Liver (tissue), 9 donors: ENCODE data around the gene POLE2. TPM values are rescaled to one million over a fixed set of nuclear protein-coding genes. Genes with fewer than 3 reads are reported as not detected.

ENCODE experiments used
- DNase-seq: peaks from one replicate; pipeline ENCODE4 v3.0.0-alpha.2; 2017; ENCODE audit warnings: low spot score
- H3K27ac ChIP-seq, 2 donors: one replicate each; pipeline ENCODE4 v1.7.0; 2013; ENCODE audit warnings: inconsistent platforms in 2 of 2, low read length in 2 of 2, control low read depth in 1 of 2, low read depth in 1 of 2, mild to moderate bottlenecking in 1 of 2
- H3K27me3 ChIP-seq, 4 donors: one replicate each; pipeline versions ENCODE4 v1.6.1 to v1.7.0; 2013; ENCODE audit warnings: low read length in 3 of 4, inconsistent platforms in 1 of 4, mild to moderate bottlenecking in 1 of 4, moderate library complexity in 1 of 4; ENCODE audit not compliant: control insufficient read depth in 4 of 4, insufficient read depth in 4 of 4
- H3K36me3 ChIP-seq, 4 donors: one replicate each; pipeline versions ENCODE4 v1.6.1 to v1.7.0; 2013; ENCODE audit warnings: low read length in 3 of 4, mild to moderate bottlenecking in 3 of 4, low read depth in 1 of 4, moderate library complexity in 1 of 4; ENCODE audit not compliant: control insufficient read depth in 4 of 4, insufficient read depth in 3 of 4
- H3K4me1 ChIP-seq, 4 donors: one replicate each; pipeline versions ENCODE4 v1.6.1 to v1.7.0; 2013; ENCODE audit warnings: low read length in 3 of 4, mild to moderate bottlenecking in 3 of 4, moderate library complexity in 1 of 4; ENCODE audit not compliant: control insufficient read depth in 4 of 4, insufficient read depth in 4 of 4
- H3K4me3 ChIP-seq, 3 donors: one replicate each; pipeline versions ENCODE4 v1.6.1 to v1.7.0; 2013; ENCODE audit warnings: low read length in 3 of 3, control low read depth in 1 of 3, low read depth in 1 of 3, mild to moderate bottlenecking in 1 of 3
- H3K9ac ChIP-seq, 2 donors: one replicate each; pipeline ENCODE4 v1.7.0; 2013; ENCODE audit warnings: low read length in 2 of 2, mild to moderate bottlenecking in 2 of 2, moderate library complexity in 2 of 2, control low read depth in 1 of 2, low read depth in 1 of 2
- H3K9me3 ChIP-seq, 4 donors: one replicate each; pipeline versions ENCODE4 v1.6.1 to v1.7.0; 2013; ENCODE audit warnings: low read length in 3 of 4; ENCODE audit not compliant: control insufficient read depth in 4 of 4
- ATF3 ChIP-seq: IDR thresholded peaks from 2 replicates; pipeline ENCODE4 v1.6.1; 2016; ENCODE audit warnings: antibody characterized with exemption
- EGR1 ChIP-seq, 2 donors: IDR thresholded peaks; 2 replicates each; pipeline ENCODE4 v1.6.1; 2016 to 2018; ENCODE audit warnings: antibody characterized with exemption in 2 of 2, low read depth in 2 of 2
- FOXA1 ChIP-seq: IDR thresholded peaks from 2 replicates; pipeline ENCODE4 v1.6.1; 2016; ENCODE audit warnings: antibody characterized with exemption
- FOXA2 ChIP-seq: IDR thresholded peaks from 2 replicates; pipeline ENCODE4 v1.6.1; 2016; ENCODE audit warnings: antibody characterized with exemption
- GABPA ChIP-seq, 2 donors: IDR thresholded peaks in 1 of 2; conservative IDR thresholded peaks in 1 of 2; 2 replicates each; pipeline ENCODE4 v1.6.1; 2016; ENCODE audit warnings: antibody characterized with exemption in 2 of 2, mild to moderate bottlenecking in 1 of 2, moderate library complexity in 1 of 2
- HNF4A ChIP-seq, 2 donors: conservative IDR thresholded peaks; 2 replicates each; pipeline ENCODE4 v1.6.1; 2016; ENCODE audit warnings: antibody characterized with exemption in 2 of 2, mild to moderate bottlenecking in 2 of 2
- HNF4G ChIP-seq: IDR thresholded peaks from 2 replicates; pipeline ENCODE4 v1.6.1; 2016; ENCODE audit warnings: antibody characterized with exemption
- JUND ChIP-seq, 2 donors: IDR thresholded peaks; 2 replicates each; pipeline ENCODE4 v1.6.1; 2016; ENCODE audit warnings: antibody characterized with exemption in 2 of 2
- MAX ChIP-seq: IDR thresholded peaks from 2 replicates; pipeline ENCODE4 v1.6.1; 2016; ENCODE audit warnings: antibody characterized with exemption
- NR2F2 ChIP-seq: IDR thresholded peaks from 2 replicates; pipeline ENCODE4 v1.6.1; 2016; ENCODE audit warnings: antibody characterized with exemption
- RAD21 ChIP-seq, 2 donors: IDR thresholded peaks; 2 replicates each; pipeline ENCODE4 v1.6.1; 2016; ENCODE audit warnings: antibody characterized with exemption in 2 of 2, mild to moderate bottlenecking in 2 of 2
- REST ChIP-seq: IDR thresholded peaks from 2 replicates; pipeline ENCODE4 v1.6.1; 2016; ENCODE audit warnings: antibody characterized with exemption, mild to moderate bottlenecking
- RXRA ChIP-seq, 2 donors: IDR thresholded peaks; 2 replicates each; pipeline ENCODE4 v1.6.1; 2017 to 2018; ENCODE audit warnings: antibody characterized with exemption in 2 of 2, mild to moderate bottlenecking in 1 of 2
- SP1 ChIP-seq: IDR thresholded peaks from 2 replicates; pipeline ENCODE4 v1.6.1; 2018; ENCODE audit warnings: antibody characterized with exemption, mild to moderate bottlenecking
- TAF1 ChIP-seq: conservative IDR thresholded peaks from 2 replicates; pipeline ENCODE4 v1.6.1; 2016; ENCODE audit warnings: antibody characterized with exemption, mild to moderate bottlenecking
- YY1 ChIP-seq: IDR thresholded peaks from 2 replicates; pipeline ENCODE4 v1.6.1; 2016; ENCODE audit warnings: antibody characterized with exemption, mild to moderate bottlenecking
- WGBS: extraction: QIAGEN DNeasy Blood & Tissue Kit; methylation state at CpG from one replicate; pipeline ENCODE4 v1.1.7; 2013; 5-methylcytosine and 5-hydroxymethylcytosine counted together
- polyA plus RNA-seq, 2 donors: library from polyadenylated mRNA; stranded (reverse) in 1 of 2; unstranded in 1 of 2; fragments of 200-250 nt in 1 of 2; fragments of >200 nt in 1 of 2; fragmentation: Nextera tagmentation in 1 of 2; extraction: Ambion mirVana in 1 of 2; gene quantifications; one replicate each; pipeline versions ENCODE4 v1.2.1 to v1.2.3, GENCODE V29; 2013 to 2015
- total RNA-seq, 2 donors: library from RNA; depleted of rRNA; stranded (reverse); fragments of >200 nt; gene quantifications; one replicate each; pipeline ENCODE4 v1.2.3, GENCODE V29; 2014
- TF ChIP-seq, protein P1 (sequence below): fragments of 150-350 bp; IDR thresholded peaks from 2 replicates; pipeline ENCODE4 v1.5.1; 2017; ENCODE audit warnings: improper control_type of control experiment, low read depth, low read length; ENCODE audit not compliant: missing input control
- TF ChIP-seq, protein P2 (sequence below): IDR thresholded peaks from 2 replicates; pipeline ENCODE4 v1.6.1; 2016; ENCODE audit warnings: antibody characterized with exemption
- donor health status: healthy.
- donor health status: healthy.
- donor health status: healthy.
- donor health status: healthy.
- donor health status: healthy.

The POLE2 gene
- total and polyA plus RNA-seq, 4 donors, result 1.3 to 16.5 (median 1.7) TPM

GRCh38 chr14:49653508-49653907 lies 34.5 kb downstream of the POLE2 start:
- peaks cover 0 to 3% (median 0%) of the 10 kb centered on the region in 4 donors for H3K4me1 ChIP-seq
- WGBS, result 98% methylated on average over 6 of the region's 6 CpGs
- H3K4me3 ChIP-seq, result no peak overlapping the region
- H3K36me3 ChIP-seq, result peaks cover 0 to 2% (median 0%) of the 10 kb centered on the region in 4 donors
- no peaks in the 10 kb centered on the region for H3K27me3 ChIP-seq
- H3K9ac ChIP-seq, result no peak overlapping the region
- no peak for DNase-seq
- H3K27ac ChIP-seq, result no peak overlapping the region
- H3K9me3 ChIP-seq, result no peaks in the 10 kb centered on the region
- TF ChIP-seq REST (no peak), TAF1 (no peak), MAX (no peak), NR2F2 (no peak), RAD21 (IDR thresholded peaks at IDR 0.05) (no peak), RXRA (IDR thresholded peaks at IDR 0.05) (no peak), HNF4G (no peak), HNF4A (conservative IDR thresholded peaks at IDR 0.05) (no peak), FOXA2 (no peak), SP1 (no peak), EGR1 (IDR thresholded peaks at IDR 0.05; ENCODE audit: low read depth in 2 of 2) (no peak), ATF3 (no peak), GABPA (IDR thresholded peaks at IDR 0.05 in 1 of 2, conservative IDR thresholded peaks at IDR 0.05 in 1 of 2) (no peak), FOXA1 (no peak), JUND (IDR thresholded peaks at IDR 0.05) (no peak), YY1 (no peak)
- TF ChIP-seq, protein P1, sequence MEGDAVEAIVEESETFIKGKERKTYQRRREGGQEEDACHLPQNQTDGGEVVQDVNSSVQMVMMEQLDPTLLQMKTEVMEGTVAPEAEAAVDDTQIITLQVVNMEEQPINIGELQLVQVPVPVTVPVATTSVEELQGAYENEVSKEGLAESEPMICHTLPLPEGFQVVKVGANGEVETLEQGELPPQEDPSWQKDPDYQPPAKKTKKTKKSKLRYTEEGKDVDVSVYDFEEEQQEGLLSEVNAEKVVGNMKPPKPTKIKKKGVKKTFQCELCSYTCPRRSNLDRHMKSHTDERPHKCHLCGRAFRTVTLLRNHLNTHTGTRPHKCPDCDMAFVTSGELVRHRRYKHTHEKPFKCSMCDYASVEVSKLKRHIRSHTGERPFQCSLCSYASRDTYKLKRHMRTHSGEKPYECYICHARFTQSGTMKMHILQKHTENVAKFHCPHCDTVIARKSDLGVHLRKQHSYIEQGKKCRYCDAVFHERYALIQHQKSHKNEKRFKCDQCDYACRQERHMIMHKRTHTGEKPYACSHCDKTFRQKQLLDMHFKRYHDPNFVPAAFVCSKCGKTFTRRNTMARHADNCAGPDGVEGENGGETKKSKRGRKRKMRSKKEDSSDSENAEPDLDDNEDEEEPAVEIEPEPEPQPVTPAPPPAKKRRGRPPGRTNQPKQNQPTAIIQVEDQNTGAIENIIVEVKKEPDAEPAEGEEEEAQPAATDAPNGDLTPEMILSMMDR, result no peak
- TF ChIP-seq, protein P2, sequence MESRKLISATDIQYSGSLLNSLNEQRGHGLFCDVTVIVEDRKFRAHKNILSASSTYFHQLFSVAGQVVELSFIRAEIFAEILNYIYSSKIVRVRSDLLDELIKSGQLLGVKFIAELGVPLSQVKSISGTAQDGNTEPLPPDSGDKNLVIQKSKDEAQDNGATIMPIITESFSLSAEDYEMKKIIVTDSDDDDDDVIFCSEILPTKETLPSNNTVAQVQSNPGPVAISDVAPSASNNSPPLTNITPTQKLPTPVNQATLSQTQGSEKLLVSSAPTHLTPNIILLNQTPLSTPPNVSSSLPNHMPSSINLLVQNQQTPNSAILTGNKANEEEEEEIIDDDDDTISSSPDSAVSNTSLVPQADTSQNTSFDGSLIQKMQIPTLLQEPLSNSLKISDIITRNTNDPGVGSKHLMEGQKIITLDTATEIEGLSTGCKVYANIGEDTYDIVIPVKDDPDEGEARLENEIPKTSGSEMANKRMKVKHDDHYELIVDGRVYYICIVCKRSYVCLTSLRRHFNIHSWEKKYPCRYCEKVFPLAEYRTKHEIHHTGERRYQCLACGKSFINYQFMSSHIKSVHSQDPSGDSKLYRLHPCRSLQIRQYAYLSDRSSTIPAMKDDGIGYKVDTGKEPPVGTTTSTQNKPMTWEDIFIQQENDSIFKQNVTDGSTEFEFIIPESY, result no peak
